ENCODE results near the gene KIF13A.

Gene KIF13A

DNA sequence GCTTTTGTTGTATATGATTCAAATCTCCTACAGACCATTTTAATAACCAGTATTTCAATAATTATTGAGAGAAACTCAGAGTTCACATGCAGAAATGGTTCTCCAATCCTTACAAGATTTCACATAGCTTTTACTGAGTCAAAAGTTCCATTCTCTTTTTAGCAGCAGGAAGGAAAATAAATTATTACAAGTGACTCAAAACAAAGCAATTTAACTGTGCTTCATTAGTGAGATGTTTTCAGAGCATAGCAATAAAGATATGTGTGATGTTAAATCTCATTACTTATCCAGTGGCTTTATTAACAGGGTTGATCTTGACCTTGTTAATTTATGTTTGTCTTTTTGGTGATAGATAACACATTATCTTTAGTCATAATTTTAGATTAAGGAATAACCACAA is 22.0 kb downstream of the KIF13A start:
- ChIA-PET POLR2A (ENCODE audit: low non-redundant PET) (no interaction called here), CTCF (no interaction called here)
- DNase-seq (ENCODE audit: low spot score), result no peak
- no peak overlapping the region for H3K27ac ChIP-seq
- TF ChIP-seq, protein P1, sequence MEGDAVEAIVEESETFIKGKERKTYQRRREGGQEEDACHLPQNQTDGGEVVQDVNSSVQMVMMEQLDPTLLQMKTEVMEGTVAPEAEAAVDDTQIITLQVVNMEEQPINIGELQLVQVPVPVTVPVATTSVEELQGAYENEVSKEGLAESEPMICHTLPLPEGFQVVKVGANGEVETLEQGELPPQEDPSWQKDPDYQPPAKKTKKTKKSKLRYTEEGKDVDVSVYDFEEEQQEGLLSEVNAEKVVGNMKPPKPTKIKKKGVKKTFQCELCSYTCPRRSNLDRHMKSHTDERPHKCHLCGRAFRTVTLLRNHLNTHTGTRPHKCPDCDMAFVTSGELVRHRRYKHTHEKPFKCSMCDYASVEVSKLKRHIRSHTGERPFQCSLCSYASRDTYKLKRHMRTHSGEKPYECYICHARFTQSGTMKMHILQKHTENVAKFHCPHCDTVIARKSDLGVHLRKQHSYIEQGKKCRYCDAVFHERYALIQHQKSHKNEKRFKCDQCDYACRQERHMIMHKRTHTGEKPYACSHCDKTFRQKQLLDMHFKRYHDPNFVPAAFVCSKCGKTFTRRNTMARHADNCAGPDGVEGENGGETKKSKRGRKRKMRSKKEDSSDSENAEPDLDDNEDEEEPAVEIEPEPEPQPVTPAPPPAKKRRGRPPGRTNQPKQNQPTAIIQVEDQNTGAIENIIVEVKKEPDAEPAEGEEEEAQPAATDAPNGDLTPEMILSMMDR (conservative IDR thresholded peaks at IDR 0.05; ENCODE audit: low read depth), result no peak

- CTCF ChIA-PET, result no interaction called here
- no peak overlapping the region for H3K27ac ChIP-seq
- DNase-seq (ENCODE audit: low spot score), result no peak
- POLR2A ChIA-PET (ENCODE audit: low non-redundant PET), result no interaction called here
- TF ChIP-seq, protein P1 (conservative IDR thresholded peaks at IDR 0.05; ENCODE audit: low read depth), result no peak
Measured at GRCh38 chr6:17964633-17965032, 22.8 kb downstream of the KIF13A start.

DNA sequence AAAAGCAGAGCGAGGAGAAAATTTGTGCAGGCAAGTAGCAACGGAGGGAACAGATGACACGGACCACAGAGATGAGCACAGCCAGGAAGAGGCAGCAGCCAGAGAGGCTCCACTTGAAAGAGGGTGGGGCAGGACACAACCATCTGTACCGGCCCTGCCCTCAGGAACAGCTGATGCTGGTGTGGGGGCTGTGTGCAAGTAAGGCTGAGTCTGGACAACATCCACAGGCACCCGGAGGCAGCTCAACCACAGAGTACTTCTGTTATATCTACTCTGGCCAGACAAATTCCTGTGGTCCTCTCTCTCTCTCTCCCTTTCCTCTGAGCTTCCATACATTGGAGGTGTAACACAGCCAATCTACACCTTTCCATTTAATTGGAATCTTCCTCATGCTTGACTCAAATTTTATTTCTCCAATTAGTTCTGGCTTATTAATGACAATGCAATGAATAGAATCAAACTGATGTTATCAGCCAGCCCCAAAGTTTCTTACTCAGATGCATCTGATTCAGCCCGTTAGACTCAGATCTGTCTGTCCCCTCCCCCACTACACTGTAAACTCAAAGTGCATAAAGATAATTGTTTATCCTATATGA is 24.9 kb downstream of the KIF13A start:
- peak; percentile 60 for DNase-seq (ENCODE audit: low spot score)
- peak overlapping the region; percentile 66 for H3K27ac ChIP-seq
- POLR2A ChIA-PET (ENCODE audit: low non-redundant PET), result no interaction called here

GRCh38 chr6:17959302-17959701 is 28.1 kb downstream of the KIF13A start:
- DNase-seq (ENCODE audit: low spot score), result no peak
- CTCF ChIA-PET, result interaction anchor here (0.7 kb wide), 1 partner anchor 91 kb away, joined by 3 read pairs; no protein-coding TSS in a partner anchor
- TF ChIP-seq, protein P1 (conservative IDR thresholded peaks at IDR 0.05; ENCODE audit: low read depth), result no peak

More for the DNA sequence above, 24.9 kb downstream of the KIF13A start:
- CTCF ChIA-PET, result interaction anchor here (0.6 kb wide), 1 partner anchor 526 kb away, joined by 3 read pairs; no protein-coding TSS in a partner anchor
- TF ChIP-seq, protein P1 (conservative IDR thresholded peaks at IDR 0.05; ENCODE audit: low read depth), result no peak

DNA sequence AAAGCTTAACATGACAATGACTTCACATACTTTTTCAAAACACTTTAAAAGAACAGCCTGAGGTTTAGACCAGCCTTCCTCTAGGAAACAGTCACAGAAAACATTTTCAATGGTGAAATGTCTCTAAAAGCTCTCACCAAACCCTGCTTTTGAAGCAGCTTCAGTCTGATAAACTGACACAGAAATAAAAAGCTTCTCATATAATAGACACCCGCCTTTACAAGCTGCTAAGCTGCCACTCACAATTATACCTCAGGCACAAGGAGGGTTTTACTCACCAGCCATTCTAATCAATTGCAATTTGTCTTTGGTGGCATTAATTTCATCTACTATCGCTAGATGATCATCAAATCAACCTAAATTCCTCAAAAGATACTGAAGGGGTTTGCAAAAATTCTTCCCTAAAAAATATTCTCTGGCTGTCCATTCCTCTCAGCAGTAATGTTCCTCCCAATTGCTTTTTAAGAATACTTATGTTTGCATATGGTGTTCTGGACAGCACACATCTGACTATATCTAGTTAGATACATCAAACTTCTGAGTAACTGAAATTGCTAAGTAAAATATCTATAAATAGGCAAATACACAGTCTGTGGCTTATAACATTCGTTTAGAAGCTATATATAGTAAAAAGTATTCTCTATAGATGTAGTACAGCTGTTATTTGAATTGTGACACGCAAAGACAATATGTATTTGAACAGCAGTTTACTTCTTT is 29.4 kb downstream of the KIF13A start:
- DNase-seq (ENCODE audit: low spot score), result no peak
- ChIA-PET CTCF (interaction anchor here (0.6 kb wide), 1 partner anchor 27 kb away, joined by 3 read pairs; no protein-coding TSS in a partner anchor), POLR2A (ENCODE audit: low non-redundant PET) (no interaction called here)
- H3K27ac ChIP-seq, result no peak overlapping the region
- TF ChIP-seq, protein P1 (conservative IDR thresholded peaks at IDR 0.05; ENCODE audit: low read depth), result no peak

More at GRCh38 chr6:17959302-17959701, 28.1 kb downstream of the KIF13A start:
- POLR2A ChIA-PET (ENCODE audit: low non-redundant PET), result no interaction called here
- H3K27ac ChIP-seq, result no peak overlapping the region

- no peak overlapping the region for H3K27ac ChIP-seq
- ChIA-PET CTCF (no interaction called here), POLR2A (ENCODE audit: low non-redundant PET) (no interaction called here)
- TF ChIP-seq, protein P1 (conservative IDR thresholded peaks at IDR 0.05; ENCODE audit: low read depth), result no peak
- DNase-seq (ENCODE audit: low spot score), result no peak
Measured at GRCh38 chr6:17957498-17957897, 29.9 kb downstream of the KIF13A start.

Measured in RWPE1 (cell line).